Measurements from ENCODE around the gene HNMT. TPM values are rescaled to one million over a fixed set of nuclear protein-coding genes. Genes with fewer than 3 reads are reported as not detected.

Gene HNMT
- total RNA-seq, 1 experiment from 2014 or later: 16.6 TPM

GRCh38 chr2:138007431-138007830 is 43.2 kb downstream of the HNMT start:
- H2AFZ ChIP-seq: no peak overlapping the region
- no peak overlapping the region for H3K4me2 ChIP-seq
- no peak overlapping the region for H3K27ac ChIP-seq
- H3K4me1 ChIP-seq (replicated peaks; ENCODE audit: insufficient read depth): no peaks in the 10 kb centered on the region
- H3K9me2 ChIP-seq (ENCODE audit: insufficient read depth): no peaks in the 10 kb centered on the region
- H3K27me3 ChIP-seq (ENCODE audit: insufficient read depth, low read depth): no peaks in the 10 kb centered on the region
- ChIA-PET CTCF (no interaction called here), POLR2A (ENCODE audit: unreplicated experiment) (no interaction called here)
- TF ChIP-seq EZH2 (IDR thresholded peaks at IDR 0.05; ENCODE audit: low read depth) (no peak), CTCF (conservative IDR thresholded peaks at IDR 0.05) (no peak)
- H3F3A ChIP-seq (ENCODE audit: insufficient read depth, low read depth): no peaks in the 10 kb centered on the region
- intact Hi-C loops (cut with micrococcal nuclease; ENCODE audit: unreplicated experiment): no loop called here
- no peaks in the 10 kb centered on the region for H3K36me3 ChIP-seq (ENCODE audit: low read depth)
- BruUV-seq (replicated peaks): no TSS peak
- H3K9me3 ChIP-seq (ENCODE audit: insufficient read depth, low read depth): no peaks in the 10 kb centered on the region
- no peaks in the 10 kb centered on the region for H3K79me2 ChIP-seq (ENCODE audit: low read depth)
- no peak for DNase-seq
- H4K20me1 ChIP-seq (ENCODE audit: insufficient read depth): no peaks in the 10 kb centered on the region
- H3K4me3 ChIP-seq: no peak overlapping the region

GRCh38 chr2:138009622-138010021 is 45.3 kb downstream of the HNMT start:
- H3K4me3 ChIP-seq: no peak overlapping the region
- no peaks in the 10 kb centered on the region for H3K4me1 ChIP-seq (replicated peaks; ENCODE audit: insufficient read depth)
- H3F3A ChIP-seq (ENCODE audit: insufficient read depth, low read depth): no peaks in the 10 kb centered on the region
- H2AFZ ChIP-seq: no peak overlapping the region
- no peaks in the 10 kb centered on the region for H3K9me2 ChIP-seq (ENCODE audit: insufficient read depth)
- no peak overlapping the region for H3K4me2 ChIP-seq
- DNase-seq: no peak
- H3K79me2 ChIP-seq (ENCODE audit: low read depth): no peaks in the 10 kb centered on the region
- intact Hi-C loops (cut with micrococcal nuclease; ENCODE audit: unreplicated experiment): no loop called here
- no peak for TF ChIP-seq EZH2 (IDR thresholded peaks at IDR 0.05; ENCODE audit: low read depth)
- TF ChIP-seq CTCF (conservative IDR thresholded peaks at IDR 0.05): no peak
- no peaks in the 10 kb centered on the region for H4K20me1 ChIP-seq (ENCODE audit: insufficient read depth)
- no peak overlapping the region for H3K27ac ChIP-seq
- POLR2A ChIA-PET (ENCODE audit: unreplicated experiment): no interaction called here
- BruUV-seq (replicated peaks): no TSS peak
- no peaks in the 10 kb centered on the region for H3K27me3 ChIP-seq (ENCODE audit: insufficient read depth, low read depth)
- CTCF ChIA-PET: no interaction called here
- no peaks in the 10 kb centered on the region for H3K9me3 ChIP-seq (ENCODE audit: insufficient read depth, low read depth)
- H3K36me3 ChIP-seq (ENCODE audit: low read depth): no peaks in the 10 kb centered on the region

GRCh38 chr2:138010890-138011289 is 46.6 kb downstream of the HNMT start:
- no peak overlapping the region for H2AFZ ChIP-seq
- no peaks in the 10 kb centered on the region for H3K27me3 ChIP-seq (ENCODE audit: insufficient read depth, low read depth)
- DNase-seq: no peak
- intact Hi-C loops (cut with micrococcal nuclease; ENCODE audit: unreplicated experiment): no loop called here
- H3K9me2 ChIP-seq (ENCODE audit: insufficient read depth): no peaks in the 10 kb centered on the region
- H3K4me3 ChIP-seq: no peak overlapping the region
- H3K36me3 ChIP-seq (ENCODE audit: low read depth): 0 out of 2 replicates have a peak, but pooled peaks cover 5% of the 10 kb centered on the region
- CTCF ChIA-PET: no interaction called here
- no peak overlapping the region for H3K4me2 ChIP-seq
- no peaks in the 10 kb centered on the region for H3F3A ChIP-seq (ENCODE audit: insufficient read depth, low read depth)
- no peak for TF ChIP-seq CTCF (conservative IDR thresholded peaks at IDR 0.05)
- TF ChIP-seq EZH2 (IDR thresholded peaks at IDR 0.05; ENCODE audit: low read depth): no peak
- H3K79me2 ChIP-seq (ENCODE audit: low read depth): no peaks in the 10 kb centered on the region
- H3K27ac ChIP-seq: no peak overlapping the region
- H3K9me3 ChIP-seq (ENCODE audit: insufficient read depth, low read depth): no peaks in the 10 kb centered on the region
- no peaks in the 10 kb centered on the region for H4K20me1 ChIP-seq (ENCODE audit: insufficient read depth)
- no TSS peak for BruUV-seq (replicated peaks)
- POLR2A ChIA-PET (ENCODE audit: unreplicated experiment): no interaction called here
- peaks cover 2% of the 10 kb centered on the region for H3K4me1 ChIP-seq (replicated peaks; ENCODE audit: insufficient read depth)

All from PC-9 (cell line).